NCI-H1694 (cell line): Measurements from ENCODE around the gene PRDX4.
A peak's percentile ranks its signal among the peaks of the same experiment; 100 is the strongest.
"Not testable (repeated sequence)": the region's sequence is repeated elsewhere in the genome, so short reads cannot be mapped to it uniquely, and the experiment has no call there.

Source experiments
- DNase-seq: peaks from one replicate; lab custom pipeline; 2025; lab: John Stamatoyannopoulos, UW

PRDX4 gene

DNA sequence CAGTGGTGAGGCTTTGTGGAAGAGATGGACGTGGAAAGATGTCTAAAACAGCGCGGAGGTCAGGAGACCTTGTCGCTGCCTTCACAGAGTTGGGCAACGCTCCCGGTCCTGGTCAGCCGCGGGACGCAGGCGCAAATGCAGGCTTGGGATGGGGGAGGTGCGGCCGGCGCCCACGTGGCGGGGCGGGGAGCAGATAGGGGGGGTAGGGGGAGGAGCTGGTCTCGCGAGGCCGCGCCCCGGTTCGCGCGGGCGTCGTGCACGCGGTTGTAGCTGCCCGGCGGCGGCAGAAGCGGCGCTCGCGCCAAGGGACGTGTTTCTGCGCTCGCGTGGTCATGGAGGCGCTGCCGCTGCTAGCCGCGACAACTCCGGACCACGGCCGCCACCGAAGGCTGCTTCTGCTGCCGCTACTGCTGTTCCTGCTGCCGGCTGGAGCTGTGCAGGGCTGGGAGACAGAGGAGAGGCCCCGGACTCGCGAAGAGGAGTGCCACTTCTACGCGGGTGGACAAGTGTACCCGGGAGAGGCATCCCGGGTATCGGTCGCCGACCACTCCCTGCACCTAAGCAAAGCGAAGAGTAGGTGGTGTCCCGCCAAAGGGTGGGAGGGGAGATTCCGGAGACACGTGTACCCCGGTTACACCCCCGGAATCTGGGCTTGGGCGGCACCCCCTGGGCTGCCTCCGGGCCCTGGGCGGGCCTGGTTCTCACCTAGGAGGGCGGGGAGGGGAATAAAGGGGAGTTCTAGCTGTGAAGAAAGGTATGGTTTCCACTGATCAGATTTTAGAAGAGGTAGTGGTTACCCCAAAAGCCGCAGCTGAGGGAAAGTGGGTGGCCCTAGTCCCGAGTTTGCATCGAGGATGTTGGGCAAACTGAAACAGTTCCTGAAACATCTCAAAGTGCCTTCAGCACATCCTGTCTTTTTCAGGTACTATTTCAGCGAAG is at the start of gene PRDX4:
Gene PRDX4 (plus strand): TSS at position 255 of the 939 bp plus-strand sequence. CDS start 78 bp downstream, at position 333.
- DNase-seq = peak; percentile 34

DNA sequence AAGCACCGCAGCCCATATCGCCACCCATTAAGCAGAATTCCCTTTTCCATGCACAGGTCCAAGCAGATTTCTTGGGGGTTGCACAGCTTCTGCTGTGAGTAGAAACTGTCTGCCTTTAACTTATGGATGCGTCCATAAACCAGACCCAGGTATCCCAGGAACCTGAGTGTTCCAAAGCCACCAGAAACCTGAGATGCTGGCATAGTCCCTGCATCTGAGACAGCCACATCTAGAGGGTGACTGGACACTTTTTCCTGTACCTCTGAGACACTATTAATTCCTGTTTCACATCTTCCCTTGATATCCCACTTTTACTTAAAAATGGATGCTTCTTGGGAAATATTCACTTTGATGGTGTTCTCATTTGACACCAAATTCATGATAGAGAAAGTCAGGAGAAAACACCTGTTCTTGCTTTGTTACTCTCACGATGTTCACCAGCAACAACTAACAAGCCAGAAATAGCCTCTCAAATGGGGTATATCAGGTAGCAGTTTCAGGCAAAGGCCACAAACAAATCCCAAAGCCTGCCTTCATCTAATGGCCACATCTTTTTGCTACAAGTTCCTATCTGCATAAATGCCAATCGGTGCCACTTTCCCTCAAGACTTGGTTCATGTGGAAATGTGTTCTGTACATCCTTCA is 45.5 kb upstream of the PRDX4 start:
- no peak for DNase-seq

DNA sequence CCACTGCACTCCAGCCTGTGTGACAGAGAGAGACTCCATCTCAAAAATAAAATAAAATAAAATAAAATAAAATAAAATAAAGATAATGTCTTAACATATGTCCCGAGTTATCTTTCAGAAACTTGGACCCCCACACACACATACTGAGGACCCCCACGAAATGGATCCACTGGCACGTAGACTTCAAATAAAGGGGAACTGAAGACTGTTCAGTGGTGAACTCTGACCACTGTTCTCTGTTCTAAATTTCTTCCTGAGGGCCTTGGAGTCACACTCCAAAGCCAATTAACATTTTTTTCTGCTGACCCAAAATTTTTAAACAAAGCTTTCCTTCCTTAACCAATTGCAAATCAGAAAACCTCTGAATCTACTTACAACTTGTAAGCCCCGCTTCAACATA is 43.5 kb upstream of the PRDX4 start:
- no peak for DNase-seq

DNA sequence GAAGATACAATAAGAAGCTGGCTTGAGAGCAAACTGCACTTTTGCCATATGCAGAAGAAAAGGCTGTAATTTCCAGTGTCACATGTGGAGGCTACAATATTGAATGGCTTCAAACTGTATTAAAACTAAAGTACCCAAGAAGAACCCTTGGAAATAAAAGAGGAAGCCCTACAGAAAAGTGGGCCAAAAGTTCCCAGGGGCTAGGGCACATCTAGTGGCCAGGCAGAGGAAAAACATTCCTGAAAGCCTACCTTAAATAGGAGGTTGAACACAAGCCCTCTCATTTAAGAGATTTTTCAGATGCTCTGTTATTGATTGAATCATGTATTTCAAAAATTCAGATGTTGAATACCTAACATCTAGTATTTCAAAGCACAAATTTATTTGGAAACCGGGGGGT is 40.6 kb upstream of the PRDX4 start:
- no peak for DNase-seq

DNA sequence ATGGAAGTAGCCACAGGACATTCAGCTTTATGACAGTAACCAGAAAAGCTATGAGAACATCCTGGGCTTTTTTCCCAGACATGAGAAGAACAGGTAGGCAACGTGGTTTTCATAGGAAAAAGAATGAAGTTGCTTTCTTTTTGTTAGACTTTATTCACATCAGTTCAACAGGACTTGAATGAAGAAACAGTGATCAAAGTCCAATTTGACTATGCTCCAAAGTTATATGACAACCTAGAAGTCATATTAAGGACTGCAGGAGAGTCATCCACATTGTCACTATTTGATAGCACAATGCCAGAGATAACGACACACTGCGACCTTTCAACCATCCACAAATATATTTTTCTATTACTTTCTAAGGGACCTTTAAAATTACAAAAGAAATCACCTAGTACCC is 39.2 kb upstream of the PRDX4 start:
- no peak for DNase-seq

DNA sequence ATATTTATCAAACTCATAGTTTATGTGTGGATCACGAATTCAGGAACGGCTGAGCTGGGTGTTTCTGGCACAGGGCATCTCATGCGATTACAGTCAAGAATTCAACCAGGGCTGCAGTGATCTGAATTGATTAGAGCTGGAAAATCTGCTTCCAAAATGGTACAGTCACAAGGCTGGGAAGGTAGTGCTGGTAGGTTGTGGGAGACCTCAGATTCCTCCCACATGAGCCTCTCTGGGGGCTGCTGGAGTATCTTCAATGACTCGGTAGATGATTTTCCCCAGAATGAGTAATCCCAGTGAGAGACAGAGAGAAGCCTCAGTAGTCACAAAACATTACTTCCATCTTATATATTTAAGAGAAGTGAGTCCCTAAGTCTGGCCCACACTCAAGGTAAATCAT is 36.2 kb upstream of the PRDX4 start:
- no peak for DNase-seq

DNA sequence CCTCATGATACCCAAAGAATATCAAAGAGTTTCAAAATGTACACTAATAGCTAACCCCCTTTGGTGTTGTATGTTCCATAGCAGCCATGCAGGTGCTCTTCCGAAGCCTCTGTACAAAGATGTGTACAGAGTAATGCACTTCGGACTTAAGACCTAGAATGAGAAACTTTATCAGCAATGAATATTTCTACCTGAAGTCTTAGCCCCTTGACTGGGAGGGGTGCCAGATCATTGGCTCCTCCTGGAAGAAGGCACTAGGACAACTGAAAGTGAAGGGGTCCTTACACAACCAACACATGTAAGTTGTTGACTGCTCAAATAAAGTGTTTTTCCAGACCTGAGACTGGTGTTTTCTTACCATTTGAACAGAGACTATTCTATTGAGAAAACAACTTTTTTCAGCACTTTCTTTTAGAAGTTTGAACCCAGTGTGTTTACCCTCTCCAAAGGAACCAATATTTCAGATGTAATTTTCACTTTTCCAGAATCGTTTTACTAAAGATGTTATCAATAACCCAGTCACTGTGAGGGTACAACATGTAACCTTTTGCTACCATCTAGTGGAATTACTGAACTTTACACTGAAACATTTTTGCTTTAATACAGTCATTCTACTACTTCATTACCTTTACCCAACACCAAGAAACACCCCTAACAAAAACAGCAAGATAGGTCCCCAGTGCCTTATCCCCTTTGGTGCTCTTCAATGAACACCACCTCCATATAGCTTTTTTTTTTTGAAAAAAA is 33.3 kb upstream of the PRDX4 start:
- no peak for DNase-seq

DNA sequence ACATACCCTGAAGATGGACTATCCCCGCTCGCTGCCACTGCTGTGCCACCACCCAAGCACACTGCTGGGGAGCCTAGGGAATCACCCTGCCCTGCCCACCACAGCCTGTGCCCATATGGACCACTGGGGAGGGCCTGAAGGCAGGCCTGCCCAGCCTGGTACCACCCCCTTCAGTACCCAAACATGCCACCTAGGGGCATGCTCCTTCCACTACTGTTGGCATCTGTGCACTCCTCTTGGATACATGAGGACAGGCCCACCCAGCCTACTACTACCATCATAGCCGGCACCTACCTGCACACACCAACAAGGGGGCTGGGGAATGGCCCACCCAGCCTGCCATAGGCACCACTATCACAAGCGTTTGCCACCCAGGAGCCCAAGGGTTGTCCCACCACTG is 30.1 kb upstream of the PRDX4 start:
- DNase-seq = no peak

DNA sequence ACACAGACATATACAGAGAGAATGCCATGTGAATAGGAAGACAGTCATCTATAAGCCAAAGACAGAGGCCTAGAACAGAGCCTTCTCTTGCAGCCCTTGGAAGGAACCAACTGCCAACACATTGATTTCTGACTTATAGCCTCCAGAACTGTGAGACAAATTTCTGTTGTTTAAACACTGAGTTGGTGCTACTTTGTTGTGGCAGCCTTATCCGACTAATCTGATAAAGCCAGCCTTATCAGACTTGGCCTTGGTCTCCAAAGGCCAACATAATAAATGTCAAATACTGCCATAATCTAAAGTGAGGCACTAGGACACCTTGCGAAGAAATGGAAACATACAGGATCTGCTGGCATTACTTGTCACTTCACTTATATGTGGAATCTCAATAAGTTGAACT is 24.3 kb upstream of the PRDX4 start:
- DNase-seq = no peak

DNA sequence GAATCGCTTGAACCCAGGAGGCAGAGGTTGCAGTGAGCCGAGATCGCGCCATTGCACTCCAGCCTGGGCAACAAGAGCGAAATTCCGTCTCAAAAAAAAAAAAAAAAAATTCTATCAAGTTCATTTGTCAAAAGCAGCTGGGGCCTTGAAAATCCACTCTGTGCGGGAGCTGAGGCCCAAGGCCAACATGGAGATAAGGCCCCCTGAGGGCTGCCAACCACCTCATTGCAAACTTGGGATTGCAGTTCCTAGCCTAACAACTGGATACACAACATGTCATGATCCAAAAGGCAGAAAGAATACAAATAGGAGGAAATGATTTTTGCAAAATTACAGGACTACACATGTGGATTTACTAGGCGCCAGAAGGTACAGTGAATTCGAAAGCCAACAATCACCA is 22.5 kb upstream of the PRDX4 start:
- no peak for DNase-seq

DNA sequence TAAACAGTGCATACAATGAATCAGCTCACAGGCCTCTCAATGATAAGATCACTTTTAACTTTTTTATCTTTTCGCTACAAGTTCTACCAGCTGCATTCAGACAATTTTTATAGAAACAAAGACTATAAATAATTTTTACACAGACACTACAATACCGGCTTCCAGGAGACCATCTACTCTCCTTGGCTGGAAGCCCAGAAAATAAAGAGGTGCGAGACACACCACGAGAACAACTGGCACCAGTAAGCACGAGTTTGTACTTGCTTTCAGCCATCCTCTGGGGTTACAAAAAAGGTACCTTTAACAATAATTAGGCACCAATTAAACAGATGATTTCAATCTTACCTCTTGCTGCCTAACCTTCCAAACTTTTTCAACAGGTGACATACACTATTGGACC is 11.2 kb upstream of the PRDX4 start:
- DNase-seq = no peak

DNA sequence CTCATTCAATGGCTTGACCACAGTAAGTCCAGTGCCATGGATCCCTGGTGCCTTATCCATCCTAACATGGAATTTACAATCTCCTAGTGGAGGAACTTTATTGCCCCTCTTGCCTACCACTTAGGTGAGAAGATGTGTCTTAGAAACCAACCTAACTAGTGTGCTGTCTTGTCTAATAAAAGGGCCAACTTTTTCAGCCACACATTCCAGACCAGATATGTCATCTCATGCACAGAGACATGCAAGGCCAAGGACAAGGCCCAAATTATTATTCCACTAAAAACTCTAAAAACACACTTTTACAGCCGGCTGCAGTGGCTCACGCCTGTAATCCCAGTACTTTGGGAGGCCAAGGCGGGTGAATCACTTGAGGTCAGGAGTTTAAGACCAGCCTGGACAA is 10.6 kb upstream of the PRDX4 start:
- DNase-seq = no peak

DNA sequence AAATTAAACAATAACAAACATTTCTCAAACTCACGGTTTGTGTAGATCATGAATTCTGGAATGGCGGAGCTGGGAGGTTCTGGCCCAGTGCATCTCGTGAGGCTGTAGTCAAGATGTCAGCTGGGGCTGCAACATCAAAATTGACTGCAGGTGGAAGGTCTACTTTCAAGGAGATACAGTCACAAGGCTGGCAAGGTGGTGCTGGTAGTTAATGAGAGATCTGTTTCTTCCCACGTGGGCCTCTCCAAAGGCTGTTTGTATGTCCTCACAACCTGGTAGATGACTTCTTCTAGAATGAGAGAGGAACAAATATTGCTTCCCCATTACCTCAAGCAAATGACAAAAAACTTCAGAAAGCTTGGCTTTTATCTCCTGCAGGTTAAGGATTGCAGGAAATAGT is 8.0 kb upstream of the PRDX4 start:
- no peak for DNase-seq

DNA sequence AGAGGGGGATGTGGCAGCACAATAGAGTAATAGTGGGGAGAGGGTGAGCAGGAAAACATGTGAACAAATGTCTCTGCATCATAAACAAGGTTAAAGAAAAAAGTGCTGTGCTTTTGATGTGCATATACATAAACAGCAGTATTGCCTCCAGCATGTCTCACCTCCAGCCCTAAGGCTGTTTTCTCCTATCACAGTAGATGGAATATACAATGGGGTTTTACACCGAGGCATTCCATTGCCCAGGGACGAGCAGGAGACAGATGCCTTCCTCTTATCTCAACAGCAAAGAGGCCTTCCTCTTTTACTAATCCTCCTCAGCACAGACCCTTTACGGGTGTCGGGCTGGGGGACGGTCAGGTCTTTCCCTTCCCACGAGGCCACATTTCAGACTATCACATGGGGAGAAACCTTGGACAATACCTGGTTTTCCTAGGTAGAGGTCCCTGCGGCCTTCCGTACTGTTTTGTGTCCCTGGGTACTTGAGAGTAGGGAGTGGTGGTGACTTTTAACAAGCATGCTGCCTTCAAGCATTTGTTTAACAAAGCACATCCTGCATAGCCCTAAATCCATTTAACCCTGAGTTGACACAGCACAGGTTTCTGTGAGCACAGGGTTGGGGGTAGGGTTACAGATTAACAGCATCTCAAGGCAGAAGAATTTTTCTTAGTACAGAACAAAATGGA is 7.1 kb upstream of the PRDX4 start:
- DNase-seq = not testable (repeated sequence)

DNA sequence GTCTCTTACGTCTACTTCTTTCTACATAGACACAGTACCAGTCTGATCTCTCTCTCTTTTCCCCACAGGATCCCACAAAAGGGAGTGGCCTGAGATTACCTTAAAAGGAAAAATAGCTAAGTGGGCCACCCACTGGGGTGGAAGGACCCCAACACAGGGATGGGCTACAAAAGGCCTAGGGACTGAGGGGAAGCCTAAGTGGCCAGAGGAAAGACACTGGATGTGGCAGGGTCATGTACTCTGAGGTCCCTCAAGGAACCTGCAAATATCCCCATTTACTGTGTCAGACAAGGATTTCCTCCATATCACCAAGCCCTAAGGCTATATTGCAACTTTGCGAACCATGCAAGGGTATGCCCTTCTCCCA is 6.5 kb upstream of the PRDX4 start:
- DNase-seq = no peak

DNA sequence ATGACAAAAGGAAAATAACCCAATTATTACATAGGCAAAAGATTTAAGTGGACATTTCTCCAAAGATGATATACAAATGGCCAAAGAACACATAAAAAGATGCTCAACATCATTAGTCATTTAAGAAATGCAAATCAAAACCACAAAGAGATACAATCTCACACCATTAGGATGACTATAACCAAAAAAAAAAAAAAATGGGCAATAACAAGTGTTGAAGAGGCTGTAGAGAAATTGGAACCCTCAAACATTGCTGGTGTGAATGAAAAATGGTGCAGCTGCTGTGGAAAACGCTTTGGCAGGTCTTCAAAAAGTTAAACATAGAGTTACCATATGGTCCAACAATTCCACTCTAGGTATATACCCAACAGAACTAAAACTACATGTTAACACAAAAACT is 5.6 kb upstream of the PRDX4 start:
- no peak for DNase-seq

DNA sequence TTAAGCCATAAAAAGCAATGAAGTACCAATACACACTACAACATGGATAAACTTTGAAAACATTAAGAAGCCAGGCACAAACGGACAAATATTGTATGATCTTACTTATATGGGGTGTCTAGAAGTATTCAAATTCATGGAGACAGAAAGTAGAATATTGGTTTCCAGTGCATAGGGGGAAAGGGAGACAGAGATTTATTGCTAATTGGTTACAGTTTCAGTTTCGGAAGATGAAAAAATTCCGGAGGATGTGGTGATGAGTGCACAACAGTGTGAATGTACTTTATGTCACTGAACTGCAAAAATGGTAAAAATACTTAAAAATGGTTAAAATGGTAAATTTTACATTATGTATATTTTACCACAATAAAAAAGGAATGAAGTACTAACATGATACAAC is 5.1 kb upstream of the PRDX4 start:
- no peak for DNase-seq

DNA sequence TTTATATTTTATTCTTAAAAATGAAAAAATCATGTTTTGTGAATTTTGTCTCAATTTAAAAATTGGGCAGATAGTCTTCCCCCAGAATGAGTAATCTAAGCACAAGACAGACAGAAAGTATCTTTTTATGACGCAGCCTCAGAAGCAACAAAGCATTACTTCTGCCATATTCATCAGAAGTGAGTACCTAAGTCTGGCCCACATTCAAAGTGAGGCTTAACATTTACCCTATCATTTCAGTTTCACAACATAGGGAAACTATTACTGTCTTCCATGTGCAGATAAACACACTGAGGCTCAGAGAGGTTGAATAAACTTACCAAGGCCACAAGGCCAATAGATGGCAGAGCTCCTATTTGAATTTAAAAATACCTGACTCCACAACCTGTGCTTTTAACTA is 4.4 kb upstream of the PRDX4 start:
- DNase-seq = no peak

DNA sequence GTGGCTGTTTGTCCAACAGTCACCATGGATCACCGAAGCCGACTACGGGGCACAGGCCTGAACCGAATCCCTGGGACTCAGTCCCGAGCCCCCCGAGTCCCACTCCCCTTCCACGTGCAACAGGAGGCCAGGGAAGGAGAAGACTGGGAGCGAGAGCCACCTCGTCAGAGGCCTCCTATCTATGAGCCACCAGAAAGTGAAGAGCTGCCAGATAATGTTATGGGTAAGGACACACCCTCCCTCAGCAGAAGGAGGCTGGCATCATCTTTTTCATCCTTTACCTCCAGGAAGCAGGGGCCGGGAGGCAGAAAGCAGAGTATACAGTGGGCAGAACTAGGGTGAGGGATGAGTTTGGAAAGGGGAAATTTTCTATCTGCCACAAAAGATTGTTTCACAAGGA is 2.8 kb upstream of the PRDX4 start:
- DNase-seq = no peak

DNA sequence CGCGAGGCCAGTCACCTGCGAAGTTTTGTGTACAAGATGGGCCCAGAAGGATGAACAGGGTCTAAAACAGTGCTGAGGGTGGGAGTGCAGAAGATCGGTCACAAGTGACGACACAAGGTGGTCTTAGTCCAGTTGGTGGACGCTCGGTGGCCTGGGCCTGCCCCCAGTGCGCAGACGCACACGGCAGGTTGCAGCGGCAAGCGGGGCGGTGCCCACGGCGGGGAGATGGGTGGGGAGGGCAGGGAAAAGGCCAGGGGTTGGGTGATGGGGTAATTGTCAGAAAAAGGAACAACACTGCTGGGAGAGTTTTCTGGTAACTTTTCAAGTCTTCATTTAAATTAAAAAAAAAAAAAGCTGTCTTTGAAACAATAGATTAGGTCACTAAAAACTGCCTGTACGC is 1.0 kb upstream of the PRDX4 start:
- no peak for DNase-seq

DNA sequence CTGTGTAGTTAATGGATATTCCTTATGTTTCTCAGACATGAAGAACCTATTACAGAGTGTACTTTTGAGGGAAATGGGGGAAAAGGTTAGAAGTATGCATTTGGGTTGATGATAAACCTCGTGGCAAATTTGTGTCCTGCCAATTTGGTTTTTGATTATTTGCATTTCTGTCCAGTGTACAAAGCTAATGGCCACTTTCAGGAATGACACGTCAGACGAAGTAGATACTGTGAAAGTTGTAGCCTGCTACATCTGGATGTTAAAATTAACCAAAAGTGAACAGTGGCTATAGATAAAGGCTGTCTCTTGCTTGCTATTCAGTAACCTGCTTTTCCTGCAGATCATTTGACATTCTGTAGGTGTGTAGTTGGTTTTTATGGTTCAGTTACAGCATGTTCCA is 1.0 kb downstream of the PRDX4 start:
- no peak for DNase-seq

DNA sequence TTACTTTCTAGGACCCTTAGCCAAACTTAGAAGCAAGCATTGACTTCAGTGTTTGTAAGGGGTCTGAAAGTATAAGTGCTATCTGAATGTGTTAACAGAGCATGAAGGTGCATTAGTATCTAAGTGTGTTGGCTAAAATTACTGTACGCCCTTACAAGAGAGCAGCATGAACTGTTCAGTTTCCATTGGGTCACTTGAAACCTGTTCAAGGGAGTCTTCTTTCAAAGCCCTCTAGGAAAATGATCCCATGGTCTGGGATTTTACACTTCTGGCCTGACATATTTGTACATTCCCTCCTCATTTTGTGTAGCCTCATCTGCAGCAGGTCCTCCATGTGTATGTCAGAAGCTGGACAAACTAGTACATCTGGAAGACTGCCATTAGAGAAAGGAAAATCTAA is 3.2 kb downstream of the PRDX4 start:
- DNase-seq = no peak
